Activated T-cell treated with anti-CD3 and anti-CD28 coated beads, Interleukin-2, amount 50 U/mL, for 72 hours (primary cell): ENCODE data around the gene XPO1. TPM values are rescaled to one million over a fixed set of nuclear protein-coding genes. Genes with fewer than 3 reads are reported as not detected.
A peak's percentile ranks its signal among the peaks of the same experiment; 100 is the strongest.
"Not testable (repeated sequence)": the region's sequence is repeated elsewhere in the genome, so short reads cannot be mapped to it uniquely, and the experiment has no call there.

Experiments
- ATAC-seq, 2 donors: fragments of 150-1000 bp; cut with Tn5 transposase; replicated peaks in 1 of 2; 2 replicates each; pipeline ENCODE4 v1.10.0; 2021; ENCODE audit warnings: moderate library complexity in 2 of 2, mild to moderate bottlenecking in 1 of 2
- DNase-seq, 2 donors: peaks; one replicate each; pipeline ENCODE4 v3.0.0; 2021 to 2022; ENCODE audit warnings: mixed read lengths in 1 of 2
- H3K27ac Mint-ChIP-seq: one replicate; pipeline ENCODE4 v1.8.0; 2022; ENCODE audit warnings: mild to moderate bottlenecking, moderate library complexity, mixed read lengths
- H3K27me3 Mint-ChIP-seq: one replicate; pipeline ENCODE4 v1.8.0; 2022; ENCODE audit warnings: low read depth, mixed read lengths
- H3K36me3 Mint-ChIP-seq, 2 donors: one replicate each; pipeline ENCODE4 v1.8.0; 2022; ENCODE audit warnings: mixed read lengths in 2 of 2, mild to moderate bottlenecking in 1 of 2; ENCODE audit not compliant: insufficient read depth in 2 of 2
- H3K4me1 Mint-ChIP-seq: one replicate; pipeline ENCODE4 v1.8.0; 2022; ENCODE audit warnings: low read depth, mixed read lengths
- H3K4me3 Mint-ChIP-seq, 2 donors: one replicate each; pipeline ENCODE4 v1.8.0; 2022; ENCODE audit warnings: mild to moderate bottlenecking in 2 of 2, mixed read lengths in 2 of 2, moderate library complexity in 2 of 2
- H3K9me3 Mint-ChIP-seq, 2 donors: one replicate each; pipeline ENCODE4 v1.8.0; 2022; ENCODE audit warnings: mixed read lengths in 2 of 2
- total RNA-seq, 2 donors: library from RNA; stranded (reverse); gene quantifications; one replicate each; pipeline ENCODE4 v1.2.3, GENCODE V29; 2022

The XPO1 gene
- total RNA-seq, 2 donors from 2014 or later = 130 to 161 TPM

DNA sequence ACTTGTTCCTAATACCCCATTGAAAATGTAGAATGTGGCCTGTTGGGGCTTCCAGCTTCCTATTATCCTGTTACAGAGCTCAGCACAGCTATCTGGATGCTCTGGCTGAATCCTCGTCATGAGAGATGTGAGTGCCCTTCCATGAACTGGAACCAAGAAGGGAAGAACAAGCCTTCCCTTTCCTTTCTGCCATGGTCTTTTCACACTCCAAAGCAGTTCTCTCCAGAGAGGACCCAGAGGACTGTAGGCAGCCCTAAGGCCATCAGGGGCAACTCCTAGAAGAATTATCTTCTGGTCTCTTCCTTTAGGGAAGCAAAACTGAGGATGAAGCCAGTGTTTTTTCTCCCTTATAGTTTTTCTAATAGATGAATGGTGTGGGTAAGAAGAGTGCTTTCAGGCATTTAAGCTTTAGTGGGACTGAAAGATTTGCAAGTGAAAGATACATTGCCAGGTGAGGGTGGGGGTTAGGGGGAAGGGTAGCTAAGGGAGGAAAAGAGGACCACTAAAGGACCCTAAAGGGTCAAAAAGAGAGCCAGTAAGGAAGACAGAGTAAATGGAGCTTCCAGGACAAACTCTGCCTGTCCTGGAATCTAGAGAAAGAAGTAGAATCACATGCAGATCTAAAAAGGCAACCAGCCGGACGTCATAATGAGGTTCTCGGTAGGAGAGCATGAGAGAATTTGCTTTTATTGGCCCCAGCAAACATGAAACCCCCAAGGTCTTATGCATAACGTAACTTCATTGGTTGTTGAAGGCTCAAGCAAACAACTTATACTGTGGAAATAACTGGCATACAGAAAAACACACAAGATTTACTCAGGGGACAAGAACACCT lies 12.4 kb upstream of the XPO1 start:
- ATAC-seq = no peak
- Mint-ChIP-seq H3K4me1 (no peaks in the 10 kb centered on the region), H3K27me3 (no peaks in the 10 kb centered on the region), H3K4me3 (no peak overlapping the region), H3K36me3 (no peaks in the 10 kb centered on the region), H3K9me3 (no peaks in the 10 kb centered on the region), H3K27ac (no peak overlapping the region)
- no peak for DNase-seq

DNA sequence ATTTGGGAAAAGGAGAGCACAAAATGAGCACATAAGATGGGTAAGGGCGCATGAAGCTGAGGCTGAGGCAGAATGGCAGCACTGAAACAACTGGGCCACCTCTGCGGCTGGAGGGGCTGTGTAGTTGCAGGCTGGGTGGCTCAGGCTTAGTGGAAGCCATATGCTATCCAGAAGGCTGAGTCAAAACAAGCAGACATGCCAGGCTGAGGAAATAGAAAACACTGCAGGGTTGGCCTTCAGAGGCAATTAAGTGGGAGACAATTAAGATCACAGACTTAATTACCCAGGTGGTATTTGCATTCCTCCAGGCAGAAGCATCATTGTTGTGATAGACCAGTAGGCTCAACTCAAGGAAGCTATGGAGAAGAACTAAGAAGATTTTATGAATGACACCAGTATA lies 11.4 kb upstream of the XPO1 start:
- H3K9me3 Mint-ChIP-seq = no peaks in the 10 kb centered on the region
- H3K4me3 Mint-ChIP-seq = no peak overlapping the region
- H3K27me3 Mint-ChIP-seq = no peaks in the 10 kb centered on the region
- no peak overlapping the region for H3K27ac Mint-ChIP-seq
- no peaks in the 10 kb centered on the region for H3K36me3 Mint-ChIP-seq
- ATAC-seq (no peak), DNase-seq (no peak)
- no peaks in the 10 kb centered on the region for H3K4me1 Mint-ChIP-seq

DNA sequence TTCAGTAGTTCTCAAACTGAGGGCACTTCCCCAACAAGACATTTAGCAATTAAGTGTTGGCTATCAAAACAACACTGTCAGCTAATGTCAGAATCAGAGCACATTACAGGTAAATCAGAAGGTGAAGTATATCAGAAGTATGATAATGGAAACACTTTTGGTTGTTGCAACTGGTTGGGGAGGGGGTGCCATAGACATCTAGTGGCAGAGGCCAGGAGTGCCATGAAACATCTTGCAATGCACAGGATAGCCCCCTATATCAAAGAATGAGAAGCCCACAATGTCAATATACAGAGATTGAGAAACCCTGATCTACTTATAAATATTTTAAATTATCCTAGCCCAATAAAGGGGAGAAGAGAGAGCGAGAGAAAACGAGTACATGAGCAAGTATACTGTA lies 4.9 kb upstream of the XPO1 start:
- Mint-ChIP-seq H3K4me3 (no peak overlapping the region), H3K4me1 (peaks cover 14% of the 10 kb centered on the region), H3K36me3 (peaks cover 1 to 2% of the 10 kb centered on the region in 2 donors), H3K27ac (no peak overlapping the region), H3K9me3 (no peaks in the 10 kb centered on the region), H3K27me3 (no peaks in the 10 kb centered on the region)
- DNase-seq (no peak), ATAC-seq (no peak)

DNA sequence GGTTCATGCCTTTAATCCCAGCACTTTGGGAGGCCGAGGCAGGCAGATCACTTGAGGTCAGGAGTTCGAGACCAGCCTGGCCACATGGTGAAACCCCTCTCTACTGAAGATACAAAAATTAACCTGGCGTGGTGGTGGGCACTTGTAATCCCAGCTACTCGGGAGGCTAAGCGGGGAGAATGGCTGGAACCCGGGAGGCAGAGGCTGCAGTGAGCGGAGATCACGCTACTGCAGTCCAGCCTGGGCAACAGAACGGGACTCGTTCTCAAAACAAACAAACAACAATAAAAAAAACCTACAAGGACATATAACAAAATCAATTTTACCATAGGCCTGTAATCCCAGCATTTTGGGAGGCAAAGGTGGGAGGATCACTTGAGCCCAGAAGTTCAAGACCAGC lies 2.0 kb upstream of the XPO1 start:
- DNase-seq, H3K27me3 Mint-ChIP-seq, H3K9me3 Mint-ChIP-seq, H3K4me3 Mint-ChIP-seq, ATAC-seq: not testable (repeated sequence)
- Mint-ChIP-seq H3K27ac (peak overlapping the region; percentile 97), H3K36me3 (peaks cover 9 to 12% of the 10 kb centered on the region in 2 donors), H3K4me1 (peaks cover 26% of the 10 kb centered on the region)

DNA sequence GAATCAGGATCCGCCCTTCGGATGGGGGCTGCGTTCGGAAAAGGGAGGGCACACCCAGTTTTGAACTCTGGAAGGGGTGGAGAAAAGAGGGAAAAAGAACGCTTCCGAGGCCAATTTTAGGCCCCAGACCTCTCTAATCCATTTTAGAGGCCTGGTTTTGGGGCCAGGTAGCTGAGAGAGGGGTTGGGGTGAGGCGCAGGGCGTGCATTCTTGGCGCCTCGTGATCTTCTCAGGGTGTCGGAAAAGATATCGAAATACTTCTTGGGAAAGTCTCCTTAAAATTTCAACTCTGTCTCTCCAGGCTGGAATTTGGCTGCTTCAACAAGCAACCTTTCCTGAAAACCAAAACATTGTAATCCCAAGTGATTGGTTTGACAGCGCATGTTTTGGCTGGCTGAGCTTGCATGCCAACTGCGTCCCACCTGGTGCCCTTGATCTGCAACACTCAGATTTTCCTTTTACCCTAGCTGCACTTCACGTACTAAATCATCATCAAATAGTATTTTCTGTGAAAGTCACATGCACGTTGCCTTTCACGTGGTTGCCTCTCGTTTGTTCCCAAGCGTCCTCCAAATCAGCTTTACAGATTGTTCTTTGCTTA lies 864 bp upstream of the XPO1 start:
- Mint-ChIP-seq H3K4me3 (peak overlapping the region; percentile 92 to 94), H3K9me3 (no peaks in the 10 kb centered on the region), H3K27ac (peak overlapping the region; percentile 97), H3K36me3 (peaks cover 9 to 12% of the 10 kb centered on the region in 2 donors), H3K4me1 (peaks cover 37% of the 10 kb centered on the region), H3K27me3 (no peaks in the 10 kb centered on the region)
- ATAC-seq (no peak), DNase-seq (peak; percentile 45 to 49)

DNA sequence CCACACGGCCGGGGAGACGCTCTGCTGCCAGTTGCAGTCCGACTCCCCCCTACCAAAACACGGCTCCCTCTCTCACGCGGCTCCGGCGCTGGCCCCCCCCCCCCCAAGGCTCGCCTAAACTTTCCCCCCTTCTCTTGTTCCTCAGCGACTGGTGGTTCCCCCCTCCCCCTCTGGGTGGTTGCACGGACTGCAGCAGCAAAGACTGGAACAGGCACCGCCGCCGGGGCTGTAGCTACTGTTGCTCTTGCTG lies 281 bp downstream of the XPO1 start:
- Mint-ChIP-seq H3K27ac (peak overlapping the region; percentile 97), H3K4me3 (peak overlapping the region; percentile 92 to 94), H3K9me3 (no peaks in the 10 kb centered on the region), H3K27me3 (no peaks in the 10 kb centered on the region), H3K4me1 (peaks cover 40% of the 10 kb centered on the region), H3K36me3 (peaks cover 9 to 12% of the 10 kb centered on the region in 2 donors)
- no peak for DNase-seq
- ATAC-seq = no peak

DNA sequence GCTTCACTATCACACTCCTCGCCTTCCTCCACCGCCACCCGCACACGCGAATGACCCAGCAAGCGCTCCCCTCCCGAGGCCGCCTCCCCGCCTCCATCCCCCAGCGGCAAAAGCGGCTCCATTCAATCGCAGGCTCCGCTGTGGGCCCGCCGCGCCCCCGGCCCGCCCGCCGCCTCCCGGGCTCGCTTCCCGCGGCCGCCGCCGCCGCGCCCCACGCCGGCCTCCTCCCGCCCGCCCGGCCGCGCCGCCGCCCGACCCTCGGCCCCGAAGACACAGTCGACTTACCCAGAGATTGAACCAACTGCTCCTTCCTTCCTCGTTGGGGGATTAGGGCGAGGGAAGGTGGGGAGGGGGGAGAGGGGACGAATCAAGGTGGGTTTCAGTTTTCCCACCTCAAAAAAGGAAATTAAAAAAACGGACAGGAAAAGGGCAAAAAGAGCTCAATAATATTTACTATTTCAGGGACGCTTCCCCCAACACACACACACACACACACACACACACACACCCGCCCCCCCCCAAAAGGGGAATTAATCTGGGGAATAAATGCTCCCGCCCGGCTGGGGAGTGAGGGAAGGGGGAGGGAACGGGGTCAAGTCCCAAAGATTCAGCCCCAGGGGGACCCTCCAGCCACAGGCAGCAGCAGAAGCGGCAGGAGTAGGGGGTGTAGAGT lies 743 bp downstream of the XPO1 start:
- Mint-ChIP-seq H3K27ac (peak overlapping the region; percentile 55), H3K4me3 (peak overlapping the region; percentile 92 to 94), H3K9me3 (no peaks in the 10 kb centered on the region), H3K27me3 (no peaks in the 10 kb centered on the region), H3K4me1 (peaks cover 45% of the 10 kb centered on the region), H3K36me3 (peaks cover 9 to 12% of the 10 kb centered on the region in 2 donors)
- no peak for ATAC-seq
- DNase-seq = peak; percentile 57 to 61

DNA sequence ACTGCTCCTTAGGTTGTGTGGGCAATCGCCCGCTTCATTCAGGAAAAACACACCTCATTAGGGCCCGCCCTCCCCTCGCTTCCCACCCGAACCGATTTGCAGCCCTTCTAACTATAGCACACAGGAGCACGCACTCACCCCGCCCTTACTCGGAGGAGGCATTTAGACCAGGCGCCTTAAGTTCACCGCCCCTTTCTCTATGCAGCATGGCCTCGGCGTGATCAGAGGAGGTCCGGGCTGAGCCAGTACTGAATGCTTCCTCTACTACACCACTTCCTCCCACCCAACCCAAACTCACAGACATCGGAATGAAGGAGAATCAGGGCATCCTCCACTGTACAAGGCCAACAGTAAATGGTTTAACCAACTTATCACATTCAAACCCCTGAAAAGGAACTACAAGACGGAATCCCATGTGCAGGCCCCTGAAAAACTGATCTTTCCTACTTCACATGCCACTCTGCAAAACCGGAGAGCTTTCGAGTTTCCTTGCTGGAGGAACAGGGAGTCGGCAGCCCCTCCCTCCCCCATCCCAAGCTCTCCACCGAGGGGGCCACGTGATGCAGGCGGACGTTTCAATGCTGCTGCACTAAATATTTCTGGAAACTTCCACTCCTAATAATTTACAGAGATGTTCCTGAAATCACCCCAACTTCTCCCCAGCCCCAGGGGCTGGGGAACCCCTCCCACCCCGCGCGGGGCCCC lies 1.4 kb downstream of the XPO1 start:
- Mint-ChIP-seq H3K27me3 (no peaks in the 10 kb centered on the region), H3K36me3 (peaks cover 9 to 12% of the 10 kb centered on the region in 2 donors), H3K4me1 (peaks cover 49% of the 10 kb centered on the region), H3K9me3 (no peaks in the 10 kb centered on the region), H3K4me3 (peak overlapping the region; percentile 92 to 94), H3K27ac (peak overlapping the region; percentile 91)
- ATAC-seq (peak; percentile 66), DNase-seq (peak; percentile 82 to 90)

DNA sequence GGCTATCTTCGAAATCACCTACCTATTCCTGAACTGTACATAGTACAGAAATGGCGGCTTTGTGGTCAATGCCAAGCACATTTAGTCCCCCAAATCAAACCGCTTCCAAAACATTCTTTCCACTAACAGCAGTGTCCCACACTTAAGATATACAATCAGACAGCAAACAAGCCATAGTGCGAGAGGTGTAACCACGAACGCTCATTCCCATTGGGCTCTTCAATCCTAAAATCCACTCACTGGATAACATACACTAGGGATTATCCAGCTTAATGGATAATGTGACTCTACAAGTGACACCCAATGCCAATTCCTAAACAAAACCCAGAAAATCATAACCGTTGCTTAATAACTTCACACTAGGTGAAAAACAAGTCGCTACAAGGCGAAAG lies 2.0 kb downstream of the XPO1 start:
- Mint-ChIP-seq H3K4me3 (peak overlapping the region; percentile 92 to 94), H3K9me3 (no peaks in the 10 kb centered on the region), H3K4me1 (peaks cover 53% of the 10 kb centered on the region), H3K27me3 (no peaks in the 10 kb centered on the region), H3K27ac (peak overlapping the region; percentile 91), H3K36me3 (peaks cover 11 to 12% of the 10 kb centered on the region in 2 donors)
- DNase-seq = peak in 1 of 2 donors; percentile 10
- no peak for ATAC-seq

DNA sequence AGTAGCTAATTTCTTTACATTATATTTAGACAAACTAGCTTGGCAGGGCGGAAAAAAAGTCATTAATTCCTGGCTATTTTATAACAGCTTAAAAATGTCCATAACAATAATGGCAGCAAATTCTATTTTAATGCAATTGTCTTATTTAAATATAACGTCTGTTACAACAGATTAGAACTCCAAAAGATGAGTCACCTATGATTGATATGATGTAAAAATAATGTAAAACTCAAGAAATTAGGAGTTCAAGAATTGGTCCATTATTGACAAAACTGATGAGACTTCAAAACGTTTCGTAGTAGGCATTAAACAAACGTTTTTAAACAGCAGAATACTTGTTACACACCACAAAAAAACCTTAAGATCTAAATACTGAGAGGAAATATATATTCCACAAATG lies 2.7 kb downstream of the XPO1 start:
- peaks cover 11 to 12% of the 10 kb centered on the region in 2 donors for H3K36me3 Mint-ChIP-seq
- H3K27ac Mint-ChIP-seq = peak overlapping the region; percentile 91
- peak overlapping the region; percentile 92 to 94 for H3K4me3 Mint-ChIP-seq
- peaks cover 59% of the 10 kb centered on the region for H3K4me1 Mint-ChIP-seq
- no peaks in the 10 kb centered on the region for H3K9me3 Mint-ChIP-seq
- H3K27me3 Mint-ChIP-seq = no peaks in the 10 kb centered on the region
- ATAC-seq (no peak), DNase-seq (no peak)

DNA sequence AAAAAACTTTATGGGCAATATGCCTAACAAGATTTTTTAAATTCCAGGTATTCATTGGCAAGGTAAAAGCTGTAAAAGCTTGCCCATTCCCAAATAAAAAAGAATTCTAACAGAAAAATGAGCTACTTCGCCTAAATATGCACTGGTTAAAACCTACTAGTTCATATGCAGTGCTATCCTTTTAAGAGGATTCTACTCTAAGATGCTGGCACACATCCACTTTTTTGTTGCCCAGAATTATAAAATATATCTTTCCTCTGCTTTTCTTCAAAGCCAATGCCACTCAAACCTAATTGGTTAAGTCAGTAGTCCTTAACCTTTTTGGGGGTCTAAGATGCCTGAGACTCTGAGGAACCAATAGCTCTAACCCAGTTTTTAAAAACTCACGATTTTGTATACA lies 3.2 kb downstream of the XPO1 start:
- H3K27ac Mint-ChIP-seq = peak overlapping the region; percentile 91

DNA sequence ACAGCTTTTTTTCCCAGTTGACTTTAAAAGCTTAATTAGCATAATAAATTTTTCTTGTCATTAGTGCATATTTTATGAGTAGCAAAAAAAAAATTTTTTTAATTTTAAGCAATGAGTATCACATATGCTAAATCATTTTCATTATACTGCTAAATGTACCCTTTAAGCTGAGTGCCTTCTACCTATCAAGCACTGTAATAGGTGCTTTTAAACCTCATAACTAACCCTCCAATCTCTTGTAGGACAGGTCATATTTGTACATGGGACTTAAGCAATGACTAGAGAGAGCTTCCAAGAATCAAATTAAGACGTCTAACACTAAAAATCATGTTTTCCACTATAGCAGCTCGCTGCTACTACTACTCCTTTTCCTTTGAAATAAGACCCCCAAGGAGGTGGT lies 7.4 kb downstream of the XPO1 start:
- Mint-ChIP-seq H3K4me3 (peak overlapping the region in 1 of 2 donors; percentile 16), H3K27me3 (no peaks in the 10 kb centered on the region), H3K36me3 (peaks cover 2 to 7% of the 10 kb centered on the region in 2 donors), H3K4me1 (peaks cover 66% of the 10 kb centered on the region), H3K27ac (peak overlapping the region; percentile 55), H3K9me3 (no peaks in the 10 kb centered on the region)
- ATAC-seq (peak in 1 of 2 donors; percentile 49), DNase-seq (no peak)

More for the DNA sequence above, 3.2 kb downstream of the XPO1 start:
- Mint-ChIP-seq H3K4me3 (peak overlapping the region; percentile 92 to 94), H3K4me1 (peaks cover 62% of the 10 kb centered on the region), H3K27me3 (no peaks in the 10 kb centered on the region), H3K36me3 (peaks cover 11 to 12% of the 10 kb centered on the region in 2 donors), H3K9me3 (no peaks in the 10 kb centered on the region)
- no peak for DNase-seq
- no peak for ATAC-seq
